Stimulated activated CD4-positive, alpha-beta T cell treated with anti-CD3 and anti-CD28 coated beads, Interleukin-4, amount 100 ng/mL, for 24 hours (primary cell): ENCODE data around the gene RAD51AP1.

Experiments
- DNase-seq: peaks from one replicate; pipeline ENCODE4 v3.0.0-alpha.2; 2020

RAD51AP1 gene

DNA sequence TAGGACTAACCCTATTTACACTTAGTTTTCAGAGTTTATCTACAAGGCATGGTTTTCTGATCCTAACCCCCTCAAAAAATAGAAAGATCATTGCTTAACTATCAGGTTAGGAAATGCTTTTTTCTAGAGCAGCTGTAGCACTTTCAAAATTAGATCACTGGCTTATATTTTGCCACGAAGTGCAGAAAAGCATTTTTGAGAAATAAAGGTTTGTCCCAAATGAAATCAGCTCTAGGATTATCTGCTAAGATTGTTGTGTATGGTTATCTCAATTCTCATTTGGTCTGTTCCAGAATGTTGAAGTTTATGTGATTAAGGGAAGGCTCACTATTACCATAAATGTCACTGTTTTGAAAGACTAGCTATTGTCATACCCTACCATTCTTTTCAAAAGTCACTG is 13.5 kb downstream of the RAD51AP1 start:
- no peak for DNase-seq

DNA sequence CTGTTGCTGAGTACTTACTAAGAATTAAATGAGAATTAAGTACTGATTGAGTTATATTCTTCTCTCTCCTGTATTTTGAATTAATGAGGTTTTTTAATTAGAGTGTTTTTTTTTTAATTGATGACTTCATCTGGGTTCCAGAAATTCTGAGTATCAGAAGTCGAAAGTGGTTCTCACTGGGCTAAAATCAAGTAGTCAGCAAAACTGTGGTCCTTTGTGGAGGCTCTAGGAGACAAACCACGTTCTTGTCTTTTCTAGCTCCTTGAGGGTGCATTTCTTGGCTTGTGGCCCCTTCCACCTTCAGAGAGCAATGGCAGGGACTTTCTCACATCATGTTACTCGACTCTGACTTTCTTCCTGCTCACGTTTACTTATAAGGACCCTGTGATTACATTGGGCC is 15.3 kb downstream of the RAD51AP1 start:
- no peak for DNase-seq

DNA sequence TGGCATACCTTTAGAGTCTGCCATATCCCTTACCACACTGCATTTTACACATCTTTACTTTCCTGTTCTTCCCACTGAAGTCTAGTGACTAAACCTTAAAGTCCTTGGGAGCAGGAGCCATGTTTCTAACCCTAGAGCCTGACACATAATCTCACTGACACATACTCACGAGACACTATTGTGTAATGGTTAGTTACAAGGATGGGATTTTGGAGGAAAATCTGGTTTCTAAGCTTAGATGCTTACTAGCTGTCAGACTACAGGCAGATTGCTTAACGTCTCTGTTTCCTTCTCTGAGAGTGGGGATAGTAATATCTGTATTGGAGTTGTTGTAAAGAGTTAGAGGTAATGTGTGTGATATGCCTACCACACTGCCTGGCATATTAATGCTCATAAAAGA is 17.1 kb downstream of the RAD51AP1 start:
- no peak for DNase-seq

DNA sequence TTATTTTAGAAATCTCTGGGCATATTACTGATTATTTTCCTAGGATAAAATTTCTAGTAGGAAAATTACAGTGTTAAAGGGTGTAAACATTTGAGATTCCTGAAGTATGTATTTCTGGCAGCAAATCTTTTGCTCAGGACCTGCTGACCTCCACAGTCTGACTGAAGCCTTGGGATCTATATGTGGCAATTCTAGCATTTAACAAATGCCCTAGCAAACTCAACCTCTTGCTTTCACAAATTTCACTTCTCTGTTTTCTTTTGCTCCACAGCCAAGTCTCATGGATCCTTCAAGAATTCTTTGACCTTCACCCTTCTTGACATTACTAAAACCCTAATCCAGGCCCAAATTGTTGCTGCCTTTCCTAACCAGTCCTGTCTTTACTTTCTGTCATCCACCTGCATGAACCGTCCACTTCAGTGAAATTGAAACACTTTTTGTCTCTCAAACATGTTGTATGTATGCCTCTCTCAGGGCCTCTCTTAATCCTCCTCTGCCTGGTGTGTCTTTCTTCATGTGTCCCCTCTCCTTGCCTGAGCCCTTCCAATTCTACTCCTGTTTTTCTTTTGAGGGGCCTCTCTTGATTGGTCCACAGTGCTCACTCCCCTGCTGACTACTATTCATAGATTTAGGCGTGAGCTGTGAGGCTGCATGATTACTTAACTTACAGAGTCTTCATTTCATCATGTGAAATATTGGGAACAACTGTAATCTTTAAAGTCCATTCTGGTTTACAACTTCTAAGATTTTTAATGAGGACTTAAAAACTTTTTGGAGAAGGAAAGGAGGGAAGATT is 18.2 kb downstream of the RAD51AP1 start:
- no peak for DNase-seq

DNA sequence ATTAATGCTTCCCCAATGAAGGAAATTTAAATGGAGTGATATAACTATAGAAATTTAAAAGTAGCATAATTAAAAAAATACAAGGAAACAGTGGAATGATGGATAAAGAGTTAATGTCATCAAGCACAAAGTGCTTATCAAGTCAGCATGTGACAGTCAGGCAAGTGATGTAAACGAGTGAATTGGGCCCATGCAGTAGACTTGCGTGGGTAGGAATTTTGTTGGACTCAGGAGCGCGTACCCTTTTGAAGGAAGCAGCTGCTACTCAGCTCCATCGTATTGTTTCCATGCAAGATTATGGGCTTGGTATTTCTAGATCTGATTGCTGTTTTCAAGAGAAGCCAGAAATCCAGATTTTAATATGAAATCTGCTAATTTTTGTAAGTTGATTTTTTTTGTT is 18.9 kb downstream of the RAD51AP1 start:
- no peak for DNase-seq

DNA sequence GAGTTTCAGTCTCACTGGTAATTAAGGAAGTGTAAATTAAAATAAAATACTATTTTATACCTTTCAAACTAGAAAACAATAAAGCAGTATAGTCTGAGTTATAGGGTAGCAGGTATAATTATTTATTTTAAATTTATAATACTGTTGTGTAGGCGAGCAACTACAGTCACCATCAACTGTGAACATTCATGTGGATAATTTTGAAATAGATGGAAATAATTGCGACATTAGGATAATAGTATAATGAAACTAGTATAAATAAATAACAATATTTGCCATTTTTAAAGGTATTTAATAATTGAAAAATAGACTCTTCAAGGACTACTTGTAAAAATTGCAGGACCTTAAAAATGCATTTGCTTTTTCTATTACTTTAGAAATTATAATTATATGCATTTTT is 19.5 kb downstream of the RAD51AP1 start:
- no peak for DNase-seq

GRCh38 chr12:4562034-4562657 is 23.5 kb downstream of the RAD51AP1 start, which contains the start of gene DYRK4:
DYRK4 (plus strand) TSS chr12:4562208; CDS start chr12:4562246, 38 bp downstream.
- DNase-seq: no peak

GRCh38 chr12:4563336-4563735 is 24.6 kb downstream of the RAD51AP1 start:
- no peak for DNase-seq

- no peak for DNase-seq
Observed at GRCh38 chr12:4564818-4565217, 26.1 kb downstream of the RAD51AP1 start.

DNA sequence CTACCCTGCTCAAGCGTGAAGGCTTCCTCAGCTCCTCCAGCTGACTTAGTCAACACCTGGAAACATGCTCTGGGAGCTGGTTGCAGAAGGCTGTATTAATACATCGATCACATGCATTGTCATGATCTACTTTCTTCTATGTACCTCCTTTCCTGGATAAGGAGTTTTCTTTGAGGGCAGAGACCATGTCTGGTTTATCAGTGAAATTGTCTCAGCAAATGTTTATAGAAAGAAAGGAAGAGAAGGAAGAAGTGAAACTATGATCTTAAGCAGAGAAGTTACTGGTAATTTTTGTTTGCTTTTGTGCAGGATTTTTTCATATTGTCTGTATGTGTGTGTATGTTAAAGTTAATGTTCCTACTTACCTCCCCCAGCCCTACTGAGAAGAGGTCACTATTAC is 27.8 kb downstream of the RAD51AP1 start:
- DNase-seq: no peak

GRCh38 chr12:4567073-4567881 is 28.6 kb downstream of the RAD51AP1 start:
- no peak for DNase-seq

DNA sequence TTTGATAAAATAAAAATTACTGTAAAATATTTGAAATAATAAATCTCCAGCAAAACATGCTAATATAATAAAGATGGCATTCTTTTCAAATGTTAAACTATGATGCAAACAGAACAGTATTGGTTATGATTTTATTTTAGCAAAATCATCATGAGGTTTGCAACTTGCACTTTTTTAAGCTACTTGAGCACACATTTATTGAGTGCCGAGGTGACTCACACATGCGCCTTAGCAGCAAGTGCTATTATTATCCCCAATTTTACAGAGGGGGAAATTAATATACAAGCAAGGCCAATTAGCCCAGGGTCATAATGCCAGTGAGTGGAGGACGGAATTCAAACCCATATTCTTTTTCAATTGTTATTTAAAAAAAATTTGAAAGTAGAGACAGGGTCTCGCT is 30.6 kb downstream of the RAD51AP1 start:
- no peak for DNase-seq

- DNase-seq: no peak
Observed at GRCh38 chr12:4572680-4573079, 34.0 kb downstream of the RAD51AP1 start.

GRCh38 chr12:4579305-4580102 is 40.8 kb downstream of the RAD51AP1 start:
- no peak for DNase-seq

- DNase-seq: no peak
Observed at GRCh38 chr12:4580281-4580688, 41.6 kb downstream of the RAD51AP1 start.

- no peak for DNase-seq
Observed at GRCh38 chr12:4584281-4584680, 45.6 kb downstream of the RAD51AP1 start.

DNA sequence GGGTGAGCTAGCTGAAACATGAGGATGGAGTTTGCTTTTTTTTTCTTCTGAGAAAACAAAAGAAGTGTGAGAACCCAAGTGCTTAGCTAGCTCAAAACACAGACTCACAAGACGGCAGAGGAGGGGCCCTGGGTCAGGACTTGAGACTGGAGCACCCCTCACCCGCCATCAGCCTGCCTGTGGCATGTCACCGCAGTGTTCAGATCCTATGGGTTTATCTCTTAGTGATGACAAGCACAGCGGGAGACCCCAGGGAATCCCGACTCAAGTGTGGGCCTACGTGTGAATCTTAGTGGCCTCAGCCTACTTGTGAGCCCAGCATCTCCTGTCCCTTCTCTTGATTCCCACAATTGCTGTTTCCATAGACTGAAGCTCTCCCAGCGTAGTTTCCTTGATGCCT is 46.2 kb downstream of the RAD51AP1 start:
- DNase-seq: no peak

DNA sequence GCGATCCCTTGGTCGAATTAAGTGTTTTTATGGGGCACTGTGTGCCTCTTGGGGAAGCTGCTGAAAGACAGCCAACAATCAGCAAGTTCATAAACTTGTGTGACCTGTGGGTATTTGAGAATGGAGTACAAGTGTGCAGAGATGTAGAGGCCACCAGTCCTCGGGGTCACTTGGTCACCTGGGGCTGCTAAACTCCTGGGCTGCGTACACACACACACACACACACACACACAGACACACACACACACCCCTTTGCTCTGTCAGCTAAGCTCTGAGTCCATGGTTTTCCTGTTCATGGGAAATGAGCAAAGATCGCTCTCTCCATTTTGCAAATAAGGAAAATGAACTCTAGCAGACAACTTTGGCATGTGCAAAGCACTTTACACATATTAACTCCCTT is 47.8 kb downstream of the RAD51AP1 start:
- DNase-seq: no peak

DNA sequence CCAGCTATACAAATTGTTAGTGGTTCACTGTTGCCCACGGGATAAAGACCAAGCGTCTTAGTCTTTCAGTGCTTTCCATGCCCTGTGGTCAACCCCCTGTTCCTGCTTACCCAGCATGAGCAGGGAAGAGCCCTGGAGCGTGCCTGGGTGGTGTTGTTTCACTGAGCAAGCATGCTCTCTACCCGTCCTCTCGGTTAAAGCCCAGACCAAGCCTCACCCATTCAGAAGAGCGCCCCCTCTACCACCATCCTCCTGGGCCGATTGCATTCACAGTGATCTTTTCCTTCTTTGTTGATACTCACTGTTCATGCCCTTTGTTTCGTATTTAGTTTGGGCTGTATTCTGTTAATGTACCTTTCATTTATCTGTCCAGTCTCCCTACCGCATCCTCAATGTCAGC is 48.4 kb downstream of the RAD51AP1 start:
- no peak for DNase-seq

DNA sequence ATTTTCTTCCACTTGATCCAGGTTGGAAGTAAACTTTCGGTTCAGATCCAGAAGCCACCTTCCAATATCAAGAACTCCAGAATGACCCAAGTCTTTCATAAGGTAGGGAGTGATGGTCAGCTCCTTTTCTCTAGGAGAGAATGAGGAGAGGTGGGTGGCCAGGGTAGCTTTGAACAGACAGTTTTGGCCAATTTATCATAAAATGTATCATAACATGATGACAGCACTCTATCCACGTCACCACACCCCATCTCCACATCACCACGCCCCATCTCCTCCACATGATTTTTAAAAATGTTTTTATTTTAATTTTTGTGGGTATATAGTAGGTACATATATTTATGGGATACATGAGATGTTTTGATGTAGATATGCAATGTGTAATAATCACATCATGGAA is 50.2 kb downstream of the RAD51AP1 start:
- no peak for DNase-seq

- DNase-seq: no peak
Observed at GRCh38 chr12:4589941-4590340, 51.3 kb downstream of the RAD51AP1 start.

DNA sequence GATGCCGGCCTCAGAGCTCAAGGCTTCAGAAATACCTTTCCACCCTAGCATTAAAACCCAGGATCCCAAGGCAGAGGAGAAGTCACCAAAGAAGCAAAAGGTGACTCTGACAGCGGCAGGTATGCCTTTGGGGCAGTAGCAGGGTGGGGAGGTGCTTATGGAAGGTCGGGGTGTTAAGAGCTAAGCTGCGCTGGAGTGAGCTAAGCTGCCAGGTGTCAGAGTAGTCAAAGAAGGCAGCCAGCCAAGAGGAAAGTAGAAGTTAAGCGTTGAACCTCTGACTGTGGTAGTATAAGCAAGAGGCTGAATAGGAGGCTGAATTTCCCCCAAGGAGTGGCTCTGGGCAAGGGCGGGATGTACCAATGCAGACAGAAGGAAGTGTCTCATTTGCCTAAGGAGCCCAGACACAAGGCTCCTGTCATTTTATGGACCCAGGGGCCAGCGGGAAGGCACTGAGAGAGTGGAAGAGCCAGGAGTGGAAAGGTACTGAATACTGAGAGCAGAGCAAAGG is 52.5 kb downstream of the RAD51AP1 start:
- no peak for DNase-seq

DNA sequence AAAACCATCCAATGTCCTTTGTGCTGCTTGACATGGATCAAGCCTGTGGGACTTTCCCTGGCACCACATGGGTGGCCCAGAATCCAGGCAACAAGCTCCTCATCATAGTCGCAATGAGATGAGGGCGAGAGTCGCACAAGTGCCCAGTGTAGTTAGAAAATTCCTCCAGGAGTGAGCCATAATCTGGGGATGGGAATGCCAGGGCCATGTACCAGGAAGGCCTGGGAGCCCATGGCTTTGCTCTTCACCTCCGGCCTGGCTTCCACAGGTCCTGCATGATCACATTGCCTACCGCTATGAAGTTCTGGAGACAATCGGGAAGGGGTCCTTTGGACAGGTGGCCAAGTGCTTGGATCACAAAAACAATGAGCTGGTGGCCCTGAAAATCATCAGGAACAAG is 57.2 kb downstream of the RAD51AP1 start:
- DNase-seq: no peak
